Measurements from ENCODE around the gene MIDN.
A peak's percentile ranks its signal among the peaks of the same experiment; 100 is the strongest.
"Not testable (repeated sequence)": the region's sequence is repeated elsewhere in the genome, so short reads cannot be mapped to it uniquely, and the experiment has no call there.

The MIDN gene

DNA sequence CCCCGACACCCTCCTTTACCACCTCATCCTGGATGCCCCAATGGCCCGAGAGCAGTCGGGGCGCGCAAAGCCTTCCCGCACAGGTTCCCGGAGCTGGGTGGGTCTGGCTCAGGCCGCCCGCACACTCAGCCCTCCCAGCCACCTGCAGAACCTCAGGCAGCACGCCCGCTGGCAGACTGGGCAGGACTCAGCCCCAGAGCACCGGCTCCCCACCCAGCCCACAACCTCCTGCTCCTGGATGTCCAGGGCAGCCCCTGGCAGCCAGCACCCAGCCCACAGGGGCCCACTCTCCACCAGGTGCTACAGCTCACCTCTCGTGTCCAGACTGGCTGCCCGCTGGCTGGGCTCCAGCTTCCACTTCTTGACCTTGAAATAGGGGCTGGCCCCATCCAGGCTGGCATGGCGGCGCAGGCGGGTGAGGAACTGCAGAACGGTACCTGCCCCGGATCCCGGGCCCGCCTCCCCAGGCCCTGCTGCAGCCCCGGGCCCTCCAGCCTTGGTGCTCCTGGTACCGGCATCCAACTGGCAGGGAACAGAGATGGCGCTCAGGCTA is 15.2 kb upstream of the MIDN start:
- DNase-seq = no peak

DNA sequence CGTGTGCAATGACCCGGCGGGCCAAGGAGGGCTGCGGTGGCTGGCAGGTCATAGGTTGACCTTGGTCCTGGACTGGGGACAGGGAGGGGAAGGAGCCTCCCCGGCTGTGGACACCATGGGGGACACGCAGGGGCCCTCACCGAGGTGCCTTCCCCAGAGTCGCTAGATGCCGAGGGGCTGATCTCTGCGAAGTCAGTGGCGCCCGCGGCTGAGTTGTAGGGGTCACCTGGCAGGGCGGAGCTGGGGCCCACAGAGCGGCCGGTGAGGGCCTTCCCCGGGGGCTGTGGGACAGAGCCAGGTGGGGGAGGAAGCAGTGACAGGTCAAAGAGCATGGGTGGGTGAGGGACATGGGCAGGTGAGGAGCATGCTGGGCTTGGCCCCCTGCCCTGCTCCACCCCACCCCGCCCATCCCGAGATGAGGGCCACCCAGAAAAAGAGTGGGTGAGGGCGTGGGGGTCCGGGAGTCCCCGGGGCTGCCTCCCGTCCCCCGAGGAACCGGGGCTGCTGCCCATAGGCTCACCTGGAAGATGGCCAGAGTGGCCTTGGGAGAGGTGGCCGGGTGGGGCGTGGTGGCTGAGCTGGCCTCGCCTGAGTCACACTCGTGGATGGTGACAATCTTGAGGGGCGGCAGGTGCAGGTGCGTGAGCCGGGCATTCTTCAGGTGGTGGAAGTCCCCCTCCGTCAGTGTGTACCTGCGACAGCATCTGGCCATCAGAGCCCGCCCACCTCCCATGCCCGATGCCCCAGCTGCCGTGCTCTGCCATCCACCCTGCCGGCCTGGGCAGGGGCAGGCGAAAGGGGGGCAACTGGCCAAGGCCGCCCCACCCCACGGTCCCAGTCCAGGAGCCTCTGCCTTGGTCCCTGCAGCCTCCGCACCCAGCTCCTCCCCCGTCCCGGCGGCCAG is 14.1 kb upstream of the MIDN start:
- no peak for DNase-seq

DNA sequence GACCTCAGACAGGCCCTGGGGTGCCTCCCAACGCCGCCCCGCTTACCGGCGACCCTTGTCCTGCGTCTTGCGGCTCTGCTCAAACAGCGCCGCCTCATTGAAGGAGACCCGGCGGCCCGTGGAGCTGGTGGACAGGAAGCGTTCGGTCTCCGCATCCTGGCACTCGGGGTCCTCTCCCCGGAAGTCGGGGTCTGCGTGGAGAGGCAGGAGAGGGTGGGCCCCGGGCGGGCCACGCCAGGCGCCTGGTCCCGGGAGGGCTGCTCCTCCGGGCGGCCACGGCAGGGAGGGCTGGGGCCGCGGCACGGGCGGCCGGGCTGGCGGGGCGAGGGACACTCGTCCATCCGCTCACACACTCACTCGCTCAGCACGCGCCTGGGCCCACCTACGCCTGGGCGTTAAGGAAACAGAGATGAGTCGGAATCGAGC is 13.4 kb upstream of the MIDN start:
- no peak for DNase-seq

- DNase-seq = no peak
These were observed 12.5 kb upstream of the MIDN start for GRCh38 chr19:1235625-1236538.

DNA sequence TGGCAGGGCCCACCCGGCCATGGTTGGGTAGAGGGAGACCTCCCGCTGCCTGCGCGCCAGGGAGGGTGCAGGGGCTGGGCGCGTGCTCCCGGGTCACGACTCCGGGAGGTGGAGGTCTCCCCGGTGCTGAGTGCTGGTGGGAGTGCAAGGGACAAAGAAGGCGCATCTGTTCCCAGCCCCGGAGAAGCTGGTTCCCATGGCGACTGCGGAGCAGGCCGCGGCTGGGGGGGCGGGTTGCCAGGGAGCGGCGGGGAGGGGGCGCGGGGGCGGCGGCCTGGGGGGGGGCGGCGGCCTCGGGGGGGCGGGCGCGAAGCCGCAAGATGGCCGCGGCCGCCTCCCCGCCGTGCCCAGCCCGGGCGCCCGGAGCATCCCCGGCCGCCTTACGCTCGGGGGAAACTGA is 11.8 kb upstream of the MIDN start:
- no peak for DNase-seq

DNA sequence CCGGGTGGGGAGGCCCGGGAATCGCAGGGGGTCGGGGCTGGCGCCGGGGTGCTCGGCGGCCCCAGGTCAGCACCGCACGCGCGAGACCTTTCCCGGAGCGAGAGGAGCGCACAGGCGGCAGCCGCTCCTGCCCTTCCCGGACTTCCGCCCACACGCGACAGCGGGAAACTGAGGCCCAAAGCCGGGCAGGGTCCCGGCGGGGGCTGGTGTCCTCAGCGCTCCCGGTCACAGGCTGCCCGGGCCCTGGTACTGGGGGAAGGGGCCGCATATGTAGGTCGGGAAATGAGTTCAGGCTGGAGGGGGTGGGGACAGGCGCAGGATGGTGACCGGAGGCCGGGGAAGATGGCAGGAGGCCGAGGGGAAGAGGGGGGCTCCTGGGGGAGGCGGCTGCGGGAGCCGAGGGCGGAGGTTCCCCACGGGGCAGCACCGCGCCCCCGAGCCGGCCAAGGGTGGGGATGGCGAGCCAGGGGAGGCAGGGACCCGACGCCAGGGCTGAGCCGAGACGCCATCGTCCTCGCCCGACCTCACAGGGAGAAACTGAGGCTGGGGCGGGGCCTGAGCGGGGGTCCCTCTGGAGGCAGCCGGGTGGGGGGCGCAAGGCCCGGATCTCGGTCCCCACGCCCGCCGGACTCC is 11.2 kb upstream of the MIDN start:
- no peak for DNase-seq

- DNase-seq = no peak
These were observed 10.5 kb upstream of the MIDN start, which contains the start of gene CBARP for GRCh38 chr19:1237754-1238368. Gene CBARP, minus strand, starts transcription at chr19:1238005. Its CDS starts 1,905 bp downstream, at chr19:1236100.

DNA sequence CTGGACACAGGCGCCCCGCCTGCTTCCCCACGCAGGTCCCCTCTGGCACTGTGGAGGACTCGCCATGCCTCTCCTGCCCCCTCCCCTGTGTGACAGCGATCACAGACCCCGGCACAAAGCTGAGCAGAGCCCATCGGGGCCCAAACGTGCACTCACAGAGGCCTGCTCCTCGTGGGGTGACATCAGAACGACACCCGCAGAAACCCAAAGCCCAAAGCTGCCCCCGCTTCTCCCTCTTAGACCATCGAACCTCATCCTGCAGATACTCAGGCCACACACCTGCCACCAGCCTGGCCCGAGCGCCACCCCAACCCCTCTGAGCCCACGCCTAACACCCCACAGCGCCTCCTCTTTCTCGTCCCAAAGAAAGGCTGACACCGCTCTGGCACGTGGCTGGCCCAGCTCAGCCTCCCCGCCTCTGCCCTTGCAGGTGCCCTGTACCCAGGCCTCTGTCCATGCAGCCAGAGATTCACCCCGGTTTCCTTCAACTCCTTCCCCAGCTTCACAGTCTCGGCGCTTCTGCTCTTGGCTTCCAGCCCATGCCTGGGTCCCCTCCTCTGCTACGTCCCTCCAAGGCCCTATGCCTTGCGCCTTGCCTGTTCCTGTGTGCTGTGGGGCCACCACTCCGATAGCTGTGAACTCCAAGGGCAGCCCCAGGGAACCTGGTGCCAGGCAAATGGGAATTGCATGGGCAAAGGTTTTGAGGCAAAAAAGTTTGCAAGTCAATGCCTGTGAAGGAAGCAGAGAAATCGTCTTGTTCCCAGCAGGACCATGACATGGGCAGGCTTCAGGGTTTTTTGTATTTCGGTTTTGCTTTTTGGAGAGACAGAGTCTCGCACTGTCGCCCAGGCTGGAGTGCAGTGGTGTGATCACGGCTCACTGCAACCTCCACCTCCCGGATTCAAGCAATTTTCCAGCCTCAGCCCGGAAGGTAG is 9.7 kb upstream of the MIDN start:
- no peak for DNase-seq

DNA sequence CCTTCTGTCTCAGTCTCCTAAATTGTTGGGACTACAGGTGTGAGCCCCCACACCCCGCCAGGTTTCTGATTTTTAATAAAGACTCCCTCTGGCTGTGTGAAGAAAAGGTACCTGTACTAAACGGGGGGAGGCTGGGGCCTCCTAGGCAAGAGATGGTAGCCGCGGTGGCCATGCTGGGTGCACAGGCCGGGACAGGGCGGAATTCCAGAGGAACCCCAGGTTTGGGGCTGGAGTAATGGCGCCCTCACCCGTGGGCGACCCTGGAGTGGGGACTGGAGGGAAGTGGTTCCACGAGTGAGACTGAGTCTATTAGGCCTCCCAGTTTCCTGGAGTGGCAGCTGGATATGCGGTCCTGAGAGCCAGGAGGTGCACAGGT is 9.0 kb upstream of the MIDN start:
- DNase-seq = no peak

GRCh38 chr19:1239796-1240737 is 8.3 kb upstream of the MIDN start:
- DNase-seq = peak; percentile 94

- no peak for DNase-seq
These were observed 7.5 kb upstream of the MIDN start for GRCh38 chr19:1240925-1241324.

- peak; percentile 97 for DNase-seq
These were observed 6.8 kb upstream of the MIDN start, which contains the start of gene ATP5F1D for GRCh38 chr19:1241417-1242095. Gene ATP5F1D, plus strand, starts transcription at chr19:1241751. Its CDS starts 100 bp downstream, at chr19:1241851.

DNA sequence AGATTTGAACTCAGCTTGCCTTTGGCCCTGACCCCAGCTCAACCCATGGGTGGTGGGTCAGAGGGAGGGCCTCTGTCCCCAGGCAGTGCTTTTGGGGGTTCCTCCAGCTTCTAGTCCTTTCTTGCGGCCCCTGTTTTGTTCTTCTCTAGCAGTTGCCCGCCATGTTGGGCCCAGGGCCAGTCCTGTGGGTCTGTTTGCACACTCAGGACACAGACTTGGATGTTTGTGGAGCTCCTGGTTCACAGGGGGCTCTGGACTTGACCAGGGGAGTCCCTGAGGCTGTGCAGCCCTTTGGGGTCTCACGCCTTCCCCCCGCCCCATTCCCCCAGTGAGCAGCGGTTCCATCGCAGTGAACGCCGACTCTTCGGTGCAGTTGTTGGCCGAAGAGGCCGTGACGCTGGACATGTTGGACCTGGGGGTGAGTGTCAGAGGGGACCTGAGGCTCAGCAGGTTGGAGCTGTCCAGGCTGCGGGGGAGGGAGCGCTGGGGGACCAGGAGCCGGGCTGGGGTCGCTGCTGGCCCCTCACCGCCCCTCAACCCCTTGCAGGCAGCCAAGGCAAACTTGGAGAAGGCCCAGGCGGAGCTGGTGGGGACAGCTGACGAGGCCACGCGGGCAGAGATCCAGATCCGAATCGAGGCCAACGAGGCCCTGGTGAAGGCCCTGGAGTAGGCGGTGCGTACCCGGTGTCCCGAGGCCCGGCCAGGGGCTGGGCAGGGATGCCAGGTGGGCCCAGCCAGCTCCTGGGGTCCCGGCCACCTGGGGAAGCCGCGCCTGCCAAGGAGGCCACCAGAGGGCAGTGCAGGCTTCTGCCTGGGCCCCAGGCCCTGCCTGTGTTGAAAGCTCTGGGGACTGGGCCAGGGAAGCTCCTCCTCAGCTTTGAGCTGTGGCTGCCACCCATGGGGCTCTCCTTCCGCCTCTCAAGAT is 4.4 kb upstream of the MIDN start:
- DNase-seq = peak; percentile 81

DNA sequence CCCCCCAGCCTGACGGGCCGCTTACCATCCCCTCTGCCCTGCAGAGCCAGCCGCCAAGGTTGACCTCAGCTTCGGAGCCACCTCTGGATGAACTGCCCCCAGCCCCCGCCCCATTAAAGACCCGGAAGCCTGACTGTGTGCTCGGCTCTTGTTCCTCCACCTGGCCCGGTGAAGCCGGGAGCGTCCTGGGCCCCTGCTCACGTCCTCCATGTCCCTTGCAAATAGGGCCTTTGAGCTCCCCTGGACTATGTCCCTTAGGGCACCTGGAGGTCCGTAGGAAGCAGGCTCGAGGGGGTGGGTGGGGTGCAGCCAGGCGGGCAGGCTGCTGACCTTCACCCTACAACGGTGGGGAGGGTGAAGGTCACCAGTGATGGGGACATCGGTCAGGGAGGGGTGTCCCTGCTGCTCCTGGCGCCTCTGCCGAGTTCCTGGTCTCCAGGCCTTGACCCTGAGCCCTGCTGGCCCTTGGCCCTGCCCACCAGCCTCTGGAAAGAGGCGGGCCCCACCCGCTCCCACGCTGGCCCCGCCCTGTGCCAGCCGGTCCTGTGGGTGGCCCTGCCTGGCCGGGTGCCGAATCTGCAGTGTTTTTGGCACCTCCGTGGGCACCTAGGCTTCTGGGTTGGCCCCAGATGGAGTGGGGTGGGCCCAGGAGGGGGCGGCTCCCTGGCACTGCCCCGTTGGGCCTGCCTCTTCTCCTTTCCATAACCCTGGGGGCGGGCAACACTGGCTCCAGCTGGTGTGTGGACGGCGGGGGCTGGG is 3.5 kb upstream of the MIDN start:
- DNase-seq = peak; percentile 82

DNA sequence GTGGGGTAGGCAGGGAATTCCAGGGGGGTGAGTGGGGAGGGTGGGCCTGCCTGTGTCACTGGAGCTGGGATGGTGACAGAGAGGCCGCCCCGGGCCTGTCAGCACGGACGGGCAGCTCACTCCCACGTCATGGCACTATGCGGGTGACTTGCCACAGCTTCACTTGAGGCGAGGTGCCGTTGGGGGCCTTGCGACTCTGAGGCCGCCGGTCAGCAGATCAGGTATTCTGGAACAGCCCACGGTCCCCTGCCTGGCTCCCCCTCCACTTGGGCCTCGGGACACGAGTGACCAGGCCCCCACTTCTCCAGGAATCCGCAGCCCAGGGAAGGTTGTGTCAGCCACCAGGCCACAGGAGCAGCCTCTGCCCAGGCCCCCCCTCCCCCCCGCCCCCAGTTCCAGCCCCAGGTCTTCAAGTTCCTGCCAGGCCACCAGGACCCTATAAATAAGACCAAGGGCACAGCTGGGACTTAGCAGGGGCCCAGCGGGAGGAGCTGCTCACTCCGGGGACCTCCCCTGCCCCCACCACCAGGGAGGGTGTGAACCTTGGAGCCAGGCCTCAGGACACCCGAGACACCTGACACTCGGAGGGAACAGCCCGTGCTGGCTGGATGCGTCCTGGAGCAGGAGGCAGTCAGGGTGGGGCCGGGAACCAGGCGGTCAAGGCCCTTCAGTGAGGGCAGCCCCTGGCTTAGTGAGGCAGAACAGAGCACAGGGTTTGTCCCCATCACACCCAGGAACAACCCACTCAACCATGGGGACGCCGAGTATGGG is 2.7 kb upstream of the MIDN start:
- no peak for DNase-seq

- not testable (repeated sequence) for DNase-seq
These were observed 1.9 kb upstream of the MIDN start for GRCh38 chr19:1246265-1247087.

Measured in inflammatory macrophage treated with lipopolysaccharide for 4 hours (primary cell).